Neural cell (in vitro differentiated cells): ENCODE data around the gene CAMK2B. TPM values are rescaled to one million over a fixed set of nuclear protein-coding genes. Genes with fewer than 3 reads are reported as not detected.

Experiments used
- H2AFZ ChIP-seq: fragments of 200-600, 300-800 bp; sonication (generic), shearing (Covaris generic); 2 replicates; pipeline ENCODE4 v1.6.0; 2014; ENCODE audit warnings: low read depth, mild to moderate bottlenecking, antibody characterized with exemption, low read length, moderate library complexity
- H3F3A ChIP-seq: fragments of 200-600 bp; shearing (Covaris generic); 2 replicates; pipeline ENCODE4 v1.6.1; 2016; ENCODE audit warnings: mild to moderate bottlenecking, moderate library complexity, mixed read lengths, antibody characterized with exemption, low read length; ENCODE audit not compliant: insufficient read depth, poor library complexity, severe bottlenecking
- H3K27ac ChIP-seq: fragments of 200-600, 300-800 bp; sonication (generic), shearing (Covaris generic); 2 replicates; pipeline ENCODE4 v1.5.1; 2014; ENCODE audit warnings: mild to moderate bottlenecking, low read length, moderate library complexity
- H3K27me3 ChIP-seq: fragments of 300-800, 200-600 bp; sonication (generic), shearing (Covaris generic); 2 replicates; pipeline ENCODE4 v1.6.0; 2014; ENCODE audit warnings: mild to moderate bottlenecking, low read depth, low read length, moderate library complexity; ENCODE audit not compliant: insufficient read depth
- H3K36me3 ChIP-seq: fragments of 300-800, 200-600 bp; sonication (generic), shearing (Covaris generic); 2 replicates; pipeline ENCODE4 v1.5.1; 2014; ENCODE audit warnings: mild to moderate bottlenecking, antibody characterized with exemption, low read length, moderate library complexity; ENCODE audit not compliant: insufficient read depth
- H3K4me2 ChIP-seq: fragments of 300-800, 200-600 bp; sonication (generic), shearing (Covaris generic); 2 replicates; pipeline ENCODE4 v1.6.0; 2014; ENCODE audit warnings: mild to moderate bottlenecking, low read length
- H3K4me3 ChIP-seq: fragments of 300-800, 200-600 bp; sonication (generic), shearing (Covaris generic); 2 replicates; pipeline ENCODE4 v1.5.1; 2014; ENCODE audit warnings: mild to moderate bottlenecking, low read length, moderate library complexity
- H3K79me2 ChIP-seq: fragments of 200-600 bp; shearing (Covaris generic); replicated peaks from 2 replicates; pipeline ENCODE4 v1.6.0; 2014; ENCODE audit warnings: mild to moderate bottlenecking, low read length, moderate library complexity; ENCODE audit not compliant: insufficient read depth
- H3K9ac ChIP-seq: fragments of 300-800, 200-600 bp; sonication (generic), shearing (Covaris generic); 2 replicates; pipeline ENCODE4 v1.6.1; 2016; ENCODE audit warnings: mild to moderate bottlenecking, low read length, mixed read lengths
- H3K9me2 ChIP-seq: fragments of 200-600 bp; shearing (Covaris generic); 2 replicates; pipeline ENCODE4 v1.6.1; 2016; ENCODE audit warnings: mild to moderate bottlenecking, low read length, mixed read lengths; ENCODE audit not compliant: insufficient read depth
- H3K9me3 ChIP-seq: fragments of 200-600, 300-800 bp; sonication (generic), shearing (Covaris generic); 2 replicates; pipeline ENCODE4 v1.6.1; 2016; ENCODE audit warnings: mild to moderate bottlenecking, mixed run types, low read length, moderate library complexity, mixed read lengths
- H4K20me1 ChIP-seq: fragments of 200-600 bp; shearing (Covaris generic); 2 replicates; pipeline ENCODE4 v1.6.1; 2016; ENCODE audit warnings: mild to moderate bottlenecking, mixed run types; ENCODE audit not compliant: insufficient read depth
- EP300 ChIP-seq: fragments of 450-650 bp; conservative IDR thresholded peaks from 2 replicates; pipeline ENCODE4 v1.6.1; 2014; ENCODE audit warnings: antibody characterized with exemption, mild to moderate bottlenecking, moderate library complexity; ENCODE audit not compliant: poor library complexity, severe bottlenecking
- EZH2 ChIP-seq: fragments of 200-600, 300-800 bp; shearing (Covaris generic), sonication (generic); IDR thresholded peaks from 2 replicates; pipeline ENCODE4 v1.6.1; 2014; ENCODE audit warnings: antibody characterized with exemption, low read length, borderline replicate concordance, mild to moderate bottlenecking; ENCODE audit not compliant: insufficient read depth, poor library complexity, severe bottlenecking
- MXI1 ChIP-seq: fragments of 450-650 bp; conservative IDR thresholded peaks from 2 replicates; pipeline ENCODE4 v1.6.1; 2014; ENCODE audit warnings: antibody characterized with exemption, mild to moderate bottlenecking; ENCODE audit not compliant: poor library complexity, severe bottlenecking
- POLR2AphosphoS5 ChIP-seq: IDR thresholded peaks from 2 replicates; pipeline ENCODE4 v1.6.1; 2012
- RAD21 ChIP-seq: fragments of 450-650 bp; conservative IDR thresholded peaks from 2 replicates; pipeline ENCODE4 v1.6.1; 2014; ENCODE audit warnings: antibody characterized with exemption, mild to moderate bottlenecking, moderate library complexity
- REST ChIP-seq: IDR thresholded peaks from 2 replicates; pipeline ENCODE4 v1.6.1; 2012; ENCODE audit warnings: borderline replicate concordance
- SMC3 ChIP-seq: fragments of 450-650 bp; conservative IDR thresholded peaks from 2 replicates; pipeline ENCODE4 v1.6.1; 2014; ENCODE audit warnings: antibody characterized with exemption, mild to moderate bottlenecking, moderate library complexity; ENCODE audit not compliant: poor library complexity
- TAF1 ChIP-seq: IDR thresholded peaks from 2 replicates; pipeline ENCODE4 v1.6.1; 2012; ENCODE audit warnings: low read depth
- polyA plus RNA-seq: library from polyadenylated mRNA; depleted of rRNA; stranded (reverse); fragments of >200 nt; gene quantifications from 2 replicates; pipeline ENCODE4 v1.2.3, GENCODE V29; 2014
- TF ChIP-seq, protein P1 (sequence below): fragments of 450-650 bp; IDR thresholded peaks from 2 replicates; pipeline ENCODE4 v1.5.1; 2014; ENCODE audit warnings: antibody characterized with exemption, mild to moderate bottlenecking, moderate library complexity; ENCODE audit not compliant: poor library complexity, severe bottlenecking

Gene CAMK2B
- polyA plus RNA-seq, 1 donor from 2014 or later, result 67.3 TPM

- H3K79me2 ChIP-seq, result no peaks in the 10 kb centered on the region
- H3K9ac ChIP-seq, result no peak overlapping the region
- no peak overlapping the region for H2AFZ ChIP-seq
- no peaks in the 10 kb centered on the region for H3F3A ChIP-seq
- no peak overlapping the region for H3K4me3 ChIP-seq
- H3K27ac ChIP-seq, result no peak overlapping the region
- H3K27me3 ChIP-seq, result no peaks in the 10 kb centered on the region
- no peaks in the 10 kb centered on the region for H3K9me3 ChIP-seq
- H3K36me3 ChIP-seq, result no peaks in the 10 kb centered on the region
- no peaks in the 10 kb centered on the region for H4K20me1 ChIP-seq
- TF ChIP-seq EZH2 (no peak), EP300 (no peak), SMC3 (no peak), MXI1 (no peak), POLR2AphosphoS5 (no peak), REST (no peak), TAF1 (no peak), RAD21 (no peak)
- TF ChIP-seq, protein P1, sequence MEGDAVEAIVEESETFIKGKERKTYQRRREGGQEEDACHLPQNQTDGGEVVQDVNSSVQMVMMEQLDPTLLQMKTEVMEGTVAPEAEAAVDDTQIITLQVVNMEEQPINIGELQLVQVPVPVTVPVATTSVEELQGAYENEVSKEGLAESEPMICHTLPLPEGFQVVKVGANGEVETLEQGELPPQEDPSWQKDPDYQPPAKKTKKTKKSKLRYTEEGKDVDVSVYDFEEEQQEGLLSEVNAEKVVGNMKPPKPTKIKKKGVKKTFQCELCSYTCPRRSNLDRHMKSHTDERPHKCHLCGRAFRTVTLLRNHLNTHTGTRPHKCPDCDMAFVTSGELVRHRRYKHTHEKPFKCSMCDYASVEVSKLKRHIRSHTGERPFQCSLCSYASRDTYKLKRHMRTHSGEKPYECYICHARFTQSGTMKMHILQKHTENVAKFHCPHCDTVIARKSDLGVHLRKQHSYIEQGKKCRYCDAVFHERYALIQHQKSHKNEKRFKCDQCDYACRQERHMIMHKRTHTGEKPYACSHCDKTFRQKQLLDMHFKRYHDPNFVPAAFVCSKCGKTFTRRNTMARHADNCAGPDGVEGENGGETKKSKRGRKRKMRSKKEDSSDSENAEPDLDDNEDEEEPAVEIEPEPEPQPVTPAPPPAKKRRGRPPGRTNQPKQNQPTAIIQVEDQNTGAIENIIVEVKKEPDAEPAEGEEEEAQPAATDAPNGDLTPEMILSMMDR, result no peak
- H3K9me2 ChIP-seq, result no peaks in the 10 kb centered on the region
- no peak overlapping the region for H3K4me2 ChIP-seq
Observed at GRCh38 chr7:44240376-44240775, 85.0 kb downstream of the CAMK2B start.

DNA sequence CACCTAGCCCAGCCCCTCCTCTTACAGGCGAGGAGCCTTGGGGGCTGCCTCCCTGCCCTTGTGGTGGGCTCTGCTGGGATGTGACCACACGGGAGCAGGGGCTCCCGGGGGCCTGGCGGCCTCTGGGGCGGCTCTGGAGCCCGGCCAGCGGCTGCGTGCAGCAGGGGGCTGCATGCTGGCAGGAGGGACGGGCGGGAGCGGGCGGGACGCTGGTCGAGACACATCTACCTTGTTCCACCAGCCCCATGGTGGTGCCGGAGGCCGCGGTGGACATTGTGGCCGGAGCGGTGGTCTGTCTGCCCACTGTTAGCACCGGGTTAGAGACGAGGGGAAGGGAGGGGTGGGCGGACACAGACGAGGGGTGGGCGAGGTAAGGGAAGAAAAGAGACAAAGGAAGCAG lies 86.0 kb downstream of the CAMK2B start:
- H3K27ac ChIP-seq, result no peak overlapping the region
- H3K9me2 ChIP-seq, result no peaks in the 10 kb centered on the region
- no peaks in the 10 kb centered on the region for H3K27me3 ChIP-seq
- no peak for TF ChIP-seq SMC3
- TF ChIP-seq RAD21, result no peak
- no peak for TF ChIP-seq TAF1
- no peak for TF ChIP-seq REST
- TF ChIP-seq, protein P1, result no peak
- TF ChIP-seq EZH2, result no peak
- TF ChIP-seq EP300, result no peak
- no peak for TF ChIP-seq POLR2AphosphoS5
- no peak for TF ChIP-seq MXI1
- no peak overlapping the region for H3K4me3 ChIP-seq
- H3F3A ChIP-seq, result no peaks in the 10 kb centered on the region
- H3K36me3 ChIP-seq, result no peaks in the 10 kb centered on the region
- H2AFZ ChIP-seq, result no peak overlapping the region
- no peaks in the 10 kb centered on the region for H3K9me3 ChIP-seq
- no peaks in the 10 kb centered on the region for H3K79me2 ChIP-seq
- H3K9ac ChIP-seq, result no peak overlapping the region
- H3K4me2 ChIP-seq, result no peak overlapping the region
- H4K20me1 ChIP-seq, result no peaks in the 10 kb centered on the region
